HG02884 (cell line): ENCODE measurements around the gene UBR1.
"Not testable (repeated sequence)": the region's sequence is repeated elsewhere in the genome, so short reads cannot be mapped to it uniquely, and the experiment has no call there.

ENCODE experiments used
- ATAC-seq: cut with Tn5 transposase; IDR thresholded peaks from one replicate; pipeline ENCODE4 v1.9.1; 2021; ENCODE audit warnings: mild to moderate bottlenecking, moderate library complexity; ENCODE audit not compliant: unreplicated experiment

UBR1 gene

GRCh38 chr15:42984493-42985034 is 121.3 kb downstream of the UBR1 start:
- no peak for ATAC-seq

- not testable (repeated sequence) for ATAC-seq
Observed at GRCh38 chr15:42979113-42979512, 126.7 kb downstream of the UBR1 start.

GRCh38 chr15:42974202-42974862 is 131.5 kb downstream of the UBR1 start:
- no peak for ATAC-seq

DNA sequence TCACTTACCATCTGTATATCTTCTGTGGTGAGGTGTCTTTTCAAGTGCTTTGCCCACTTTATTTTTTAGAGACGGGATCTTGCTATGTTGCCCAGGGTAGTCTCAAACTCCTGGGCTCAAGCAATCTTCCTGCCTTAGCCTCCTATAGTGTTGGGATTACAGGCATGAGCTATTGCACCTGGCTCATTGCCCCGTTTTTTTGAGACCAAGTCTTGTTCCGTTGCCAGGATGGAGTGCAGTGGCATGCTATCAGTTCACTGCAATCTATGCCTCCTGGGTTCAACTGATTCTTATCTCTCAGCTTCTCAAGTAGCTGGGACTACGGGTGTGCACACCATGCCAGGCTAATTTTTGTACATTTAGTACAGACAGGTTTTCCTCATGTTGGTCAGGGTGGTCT is 132.7 kb downstream of the UBR1 start:
- ATAC-seq = no peak

- ATAC-seq = no peak
Observed at GRCh38 chr15:42971830-42972229, 134.0 kb downstream of the UBR1 start.

- ATAC-seq = no peak
Observed at GRCh38 chr15:42964476-42964875, 141.4 kb downstream of the UBR1 start.

DNA sequence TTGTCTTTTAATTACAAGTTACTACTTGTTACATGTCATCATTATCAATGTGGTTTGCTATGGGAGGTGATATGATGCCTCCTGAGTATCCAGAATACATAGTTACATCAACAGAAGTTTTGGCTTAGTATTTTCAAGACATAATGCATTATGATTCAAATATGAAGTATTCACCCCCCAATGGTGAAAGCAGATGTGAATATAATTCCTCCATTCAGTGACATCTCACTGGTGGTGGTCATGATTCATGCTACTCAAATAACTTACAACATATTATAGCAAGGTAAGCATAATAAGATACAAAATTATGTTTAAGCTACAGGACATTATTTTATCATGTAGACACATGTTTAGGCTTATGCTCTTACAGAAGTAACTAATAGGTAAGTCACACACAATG is 150.3 kb downstream of the UBR1 start:
- ATAC-seq = no peak

- ATAC-seq = no peak
Observed at GRCh38 chr15:42954291-42954690, 151.5 kb downstream of the UBR1 start.

- not testable (repeated sequence) for ATAC-seq
Observed at GRCh38 chr15:42948898-42949297, 156.9 kb downstream of the UBR1 start.

DNA sequence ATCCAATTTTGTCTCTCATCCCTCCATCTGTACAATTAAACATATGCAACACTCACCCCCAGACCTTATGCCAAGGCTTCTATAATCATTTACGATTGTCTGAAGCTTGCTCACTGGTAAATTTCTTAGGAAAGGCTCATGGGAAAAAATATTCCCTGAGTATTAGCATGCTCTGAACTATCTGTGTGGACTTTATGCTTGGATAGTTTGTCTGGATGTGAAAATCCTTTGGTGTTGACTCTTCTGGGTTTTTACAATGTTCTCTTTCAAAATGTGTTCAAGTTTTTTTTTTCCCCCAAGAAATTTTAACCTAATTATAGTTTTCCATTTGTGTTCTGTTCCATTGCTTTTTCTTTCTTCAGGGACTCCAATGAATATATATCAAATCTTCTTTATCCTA is 165.3 kb downstream of the UBR1 start:
- no peak for ATAC-seq

- ATAC-seq = no peak
Observed at GRCh38 chr15:42939841-42940240, 166.0 kb downstream of the UBR1 start.

- ATAC-seq = no peak
Observed at GRCh38 chr15:42937143-42937542, 168.7 kb downstream of the UBR1 start.

DNA sequence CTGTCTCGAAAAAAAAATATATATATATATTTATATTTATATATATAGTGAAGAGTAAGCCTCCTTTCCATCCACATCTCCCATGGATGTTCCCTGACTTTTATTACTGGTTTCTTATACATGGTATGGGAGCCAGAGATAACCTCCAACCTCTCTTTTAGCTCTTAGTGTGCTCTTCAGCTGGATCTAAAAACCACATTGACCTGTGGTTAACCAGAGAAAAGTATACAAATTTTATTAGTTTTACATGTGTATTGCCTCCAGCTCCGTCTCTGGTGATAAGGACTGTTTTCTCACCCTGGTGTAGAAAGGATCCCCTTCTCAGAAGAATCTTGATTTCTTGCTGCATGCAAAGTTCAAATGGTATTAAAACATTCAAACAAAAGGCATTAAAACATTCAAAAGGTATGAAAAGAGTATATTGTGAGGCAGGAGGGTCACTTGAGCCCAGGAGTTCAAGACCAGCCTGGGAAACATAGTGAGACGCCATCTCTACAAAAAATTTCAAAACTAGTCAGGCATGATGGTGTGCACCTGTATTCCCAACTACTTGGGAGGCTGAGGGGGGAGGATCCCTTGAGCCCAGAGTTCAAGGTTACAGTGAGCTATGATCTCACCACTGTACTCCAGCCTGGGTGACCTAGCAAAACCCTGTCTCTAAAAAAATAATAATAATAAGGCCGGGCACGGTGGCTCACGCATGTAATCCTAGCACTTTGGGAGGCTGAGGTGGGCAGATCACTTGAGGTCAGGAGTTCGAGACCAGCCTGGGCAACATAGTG is 171.8 kb downstream of the UBR1 start:
- ATAC-seq = no peak

GRCh38 chr15:42932833-42933515 is 172.9 kb downstream of the UBR1 start:
- ATAC-seq = no peak

- no peak for ATAC-seq
Observed at GRCh38 chr15:42931702-42932486, 173.9 kb downstream of the UBR1 start.

DNA sequence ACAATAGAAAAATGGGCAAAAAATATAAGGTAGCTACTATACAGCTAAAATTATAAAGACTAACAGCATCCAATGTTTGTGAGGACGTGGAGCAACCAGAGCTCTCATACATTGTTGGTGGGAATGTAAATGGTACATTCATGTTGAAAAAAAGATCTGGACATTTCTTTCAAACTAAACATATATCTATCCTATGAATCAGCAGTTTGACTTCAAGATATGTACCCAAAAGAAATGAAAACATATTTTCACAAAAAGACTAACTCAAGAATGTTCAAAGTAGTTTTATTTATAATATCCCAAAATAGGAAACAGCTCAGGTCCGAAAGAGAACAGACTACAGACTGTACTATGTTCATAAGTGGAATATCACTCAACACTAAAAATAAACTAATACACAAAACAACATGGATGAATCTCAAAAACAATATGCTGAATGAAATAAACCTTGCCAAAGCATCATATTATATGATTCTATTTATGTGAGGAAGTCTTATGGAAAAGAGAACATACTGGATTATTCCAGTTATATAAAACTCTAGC is 176.5 kb downstream of the UBR1 start:
- no peak for ATAC-seq

- no peak for ATAC-seq
Observed at GRCh38 chr15:42921342-42921731, 184.5 kb downstream of the UBR1 start.

GRCh38 chr15:42920519-42921341 is 185.1 kb downstream of the UBR1 start, which contains the start of gene TTBK2:
TTBK2 (minus strand) TSS chr15:42920778; CDS start chr15:42878617, 42,161 bp downstream.
- peak; percentile 76 for ATAC-seq

- peak; percentile 27 for ATAC-seq
Observed at GRCh38 chr15:42919799-42920518, 185.9 kb downstream of the UBR1 start.
